ENCODE data around the gene UBE3C. TPM values are rescaled to one million over a fixed set of nuclear protein-coding genes. Genes with fewer than 3 reads are reported as not detected.
"Not testable (repeated sequence)": the region's sequence is repeated elsewhere in the genome, so short reads cannot be mapped to it uniquely, and the experiment has no call there.

UBE3C gene
- total RNA-seq, 2 experiments from 2014 or later: 55.0 to 55.7 TPM

DNA sequence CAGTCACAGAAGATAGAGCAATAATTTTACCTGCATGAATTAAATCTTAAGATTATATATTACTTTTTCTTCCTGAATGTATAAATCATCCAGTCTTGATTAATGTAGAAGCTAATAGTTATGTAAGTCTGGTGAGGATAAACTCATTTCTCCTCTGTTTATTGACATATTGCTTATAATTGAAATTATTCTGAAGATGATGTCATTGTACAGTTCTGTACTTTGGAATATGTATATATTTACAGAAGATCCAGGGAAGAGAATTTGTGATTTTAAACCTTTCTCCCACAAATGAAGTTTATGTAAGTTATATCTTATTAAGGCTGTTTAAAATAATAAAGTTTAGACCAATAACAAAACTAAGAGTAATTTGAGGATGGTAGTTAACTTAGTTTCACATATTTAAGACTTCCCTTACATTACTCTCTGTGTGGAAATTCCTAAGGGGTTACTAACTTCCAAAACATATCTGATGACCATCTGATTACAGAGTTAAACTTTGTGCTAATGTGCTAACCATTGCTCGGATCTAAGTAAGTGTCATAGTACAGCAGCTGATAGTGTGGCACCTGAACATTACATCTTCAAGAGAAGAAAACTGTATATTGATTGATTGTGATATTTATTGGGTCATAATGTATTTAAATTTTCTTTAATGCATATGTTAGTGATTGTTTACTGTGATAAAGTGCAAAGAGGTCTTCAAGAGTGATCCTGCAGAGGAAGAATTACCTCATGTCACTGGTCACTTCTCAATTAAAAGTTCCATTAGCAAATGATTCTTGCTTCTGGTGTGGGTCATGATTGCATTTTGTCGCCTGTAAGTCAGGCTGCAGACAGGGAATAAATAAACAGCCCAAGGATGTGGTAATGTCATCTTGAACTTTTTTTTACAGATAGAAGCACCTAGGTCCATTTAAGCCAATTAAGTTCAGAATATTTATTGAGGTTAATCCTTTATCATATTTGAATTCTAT, 96.9 kb downstream of the UBE3C start:
- ChIA-PET CTCF (interaction anchor here (1.5 kb wide), 1 partner anchor 14 kb away, joined by 3 read pairs; no protein-coding TSS in a partner anchor), POLR2A (no interaction called here)
- Mint-ChIP-seq H3K9me3 (no peaks in the 10 kb centered on the region), H3K27ac (no peak overlapping the region), H3K4me3 (no peak overlapping the region), H3K27me3 (no peaks in the 10 kb centered on the region), H3K4me1 (peaks cover 13% of the 10 kb centered on the region), H3K36me3 (ENCODE audit: low read depth) (peaks cover 66% of the 10 kb centered on the region)
- DNase-seq: no peak

DNA sequence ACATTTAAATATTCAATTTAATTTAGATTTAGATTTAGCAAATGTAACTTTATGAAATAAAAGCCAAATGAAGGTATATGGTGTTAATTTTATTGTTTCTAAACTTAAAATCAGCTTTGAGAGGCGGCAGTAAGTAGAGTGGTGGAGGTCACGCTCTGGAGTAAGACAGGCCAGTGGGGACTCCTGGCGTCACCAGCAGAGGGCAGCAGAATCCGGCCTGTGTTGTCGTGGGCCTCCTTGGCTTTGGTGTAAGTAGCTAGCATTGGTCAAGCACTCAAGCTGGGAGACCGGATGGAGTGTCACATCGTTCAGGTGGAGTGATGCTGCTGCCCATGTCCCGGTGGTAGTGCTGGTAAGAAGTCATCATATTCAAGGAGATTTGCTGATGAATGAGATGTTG, 99.4 kb downstream of the UBE3C start:
- no peak for DNase-seq
- Mint-ChIP-seq H3K4me1 (peaks cover 9% of the 10 kb centered on the region), H3K27me3 (no peaks in the 10 kb centered on the region), H3K9me3 (no peaks in the 10 kb centered on the region), H3K4me3 (no peak overlapping the region), H3K27ac (no peak overlapping the region), H3K36me3 (ENCODE audit: low read depth) (peaks cover 52% of the 10 kb centered on the region)
- ChIA-PET POLR2A (no interaction called here), CTCF (interaction anchor here (0.8 to 4.1 kb wide), 3 partner anchors 12 to 36 kb away, joined by 3 to 22 read pairs (median 5); no protein-coding TSS in a partner anchor)

DNA sequence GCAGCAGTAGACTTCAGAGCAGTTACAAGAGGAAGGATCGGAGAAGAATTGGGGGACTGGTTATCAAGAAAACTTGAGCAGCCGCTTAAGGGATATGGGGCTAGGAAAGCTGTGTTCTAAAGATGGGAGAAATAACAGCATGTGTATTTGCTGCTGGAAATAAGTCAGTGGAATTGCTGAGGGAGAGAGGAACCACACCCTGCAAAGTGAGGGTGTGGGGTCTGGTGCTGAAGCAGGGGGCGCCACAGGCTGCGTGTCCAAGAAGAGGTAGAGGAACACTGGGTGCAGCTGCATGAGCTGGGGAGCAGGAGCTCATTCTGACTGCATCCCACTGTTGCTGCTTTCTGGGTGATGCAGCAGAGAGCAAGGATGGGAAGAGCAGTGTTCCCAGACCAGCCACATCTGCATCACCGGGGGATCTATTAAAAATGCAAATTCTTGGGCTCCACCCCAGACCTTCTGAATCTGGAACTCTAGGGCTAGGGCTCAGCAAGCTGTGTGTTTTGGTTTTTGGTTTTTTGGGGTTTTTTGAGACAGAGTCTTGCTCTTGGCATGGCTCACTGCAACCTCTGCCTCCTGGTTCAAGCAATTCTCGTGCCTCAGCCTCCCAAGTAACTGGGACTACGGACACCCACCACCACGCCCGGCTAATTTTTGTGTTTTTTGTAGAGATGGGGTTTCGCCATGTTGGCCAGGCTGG, 101.0 kb downstream of the UBE3C start:
- CTCF ChIA-PET: interaction anchor here (1.4 to 4.1 kb wide), 3 partner anchors 11 to 34 kb away, joined by 5 to 22 read pairs (median 5); no protein-coding TSS in a partner anchor
- peak overlapping the region; percentile 12 for H3K27ac Mint-ChIP-seq
- DNase-seq: no peak

DNA sequence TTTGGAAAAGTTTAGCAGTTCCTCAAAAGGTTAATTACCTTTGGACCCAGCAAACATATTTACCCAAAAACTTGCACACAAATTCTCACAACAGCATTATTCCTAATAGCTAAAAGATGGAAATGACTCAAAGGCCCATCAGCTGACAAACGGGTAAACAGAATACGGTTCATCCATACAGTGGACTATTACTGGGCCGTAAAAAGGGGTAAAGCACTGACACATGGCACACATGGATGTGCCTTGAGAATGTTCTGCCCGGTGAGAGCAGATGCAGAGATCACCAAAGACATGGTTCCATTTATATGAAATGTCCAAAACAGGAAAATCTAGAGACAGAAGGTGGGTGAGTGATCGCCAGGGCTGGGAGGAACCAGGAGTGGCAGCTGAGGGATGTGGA, 102.9 kb downstream of the UBE3C start:
- H3K27ac Mint-ChIP-seq: no peak overlapping the region
- POLR2A ChIA-PET: interaction anchor here (1.3 kb wide), 1 partner anchor 23 kb away, joined by 4 read pairs; no protein-coding TSS in a partner anchor
- no peak overlapping the region for H3K4me3 Mint-ChIP-seq
- H3K4me1 Mint-ChIP-seq: no peaks in the 10 kb centered on the region
- no peaks in the 10 kb centered on the region for H3K9me3 Mint-ChIP-seq
- DNase-seq: no peak
- H3K27me3 Mint-ChIP-seq: no peaks in the 10 kb centered on the region
- peaks cover 32% of the 10 kb centered on the region for H3K36me3 Mint-ChIP-seq (ENCODE audit: low read depth)
- CTCF ChIA-PET: interaction anchor here (0.8 kb wide), 1 partner anchor 32 kb away, joined by 6 read pairs; no protein-coding TSS in a partner anchor

More for the DNA sequence above, 101.0 kb downstream of the UBE3C start:
- H3K9me3 Mint-ChIP-seq: no peaks in the 10 kb centered on the region
- no peaks in the 10 kb centered on the region for H3K27me3 Mint-ChIP-seq
- H3K4me1 Mint-ChIP-seq: peaks cover under 1% of the 10 kb centered on the region
- H3K4me3 Mint-ChIP-seq: no peak overlapping the region
- H3K36me3 Mint-ChIP-seq (ENCODE audit: low read depth): peaks cover 42% of the 10 kb centered on the region
- POLR2A ChIA-PET: interaction anchor here (1.3 kb wide), 1 partner anchor 9 kb away, joined by 3 read pairs; no protein-coding TSS in a partner anchor

DNA sequence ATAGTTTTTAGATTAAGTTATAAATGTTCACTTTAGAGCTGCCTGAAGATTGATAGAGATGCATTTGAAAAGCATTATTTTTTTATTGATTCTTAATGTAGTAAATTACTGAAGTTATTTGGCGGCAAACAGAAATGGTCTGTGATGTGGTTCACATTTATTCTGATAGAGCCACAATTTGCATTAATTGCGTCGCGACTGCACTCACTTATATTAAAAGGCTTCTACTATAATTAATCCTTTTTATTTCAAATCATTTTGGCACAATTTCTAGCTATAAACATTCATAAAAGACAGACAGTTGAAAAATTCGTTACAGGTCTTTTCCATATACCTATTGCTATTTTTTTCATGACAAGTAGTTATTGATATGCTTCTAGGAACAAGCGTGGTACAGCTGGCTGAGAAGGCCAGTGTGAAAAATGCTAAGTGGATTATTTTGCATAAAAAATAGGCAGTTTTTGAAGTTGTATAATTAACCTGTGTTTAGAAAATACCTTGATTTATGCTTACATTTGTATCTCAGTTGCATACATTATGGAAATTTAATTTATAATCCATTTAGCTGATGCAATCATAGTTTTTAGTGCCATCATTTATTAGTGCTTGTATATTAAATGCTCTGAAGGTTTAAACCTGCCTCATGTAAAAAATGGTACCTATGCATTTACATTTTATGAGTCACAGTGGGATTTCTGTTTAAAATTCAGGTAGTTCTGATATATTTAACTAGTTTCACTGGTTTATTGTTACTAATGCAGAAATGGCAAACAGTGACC, 106.0 kb downstream of the UBE3C start:
- POLR2A ChIA-PET: no interaction called here

DNA sequence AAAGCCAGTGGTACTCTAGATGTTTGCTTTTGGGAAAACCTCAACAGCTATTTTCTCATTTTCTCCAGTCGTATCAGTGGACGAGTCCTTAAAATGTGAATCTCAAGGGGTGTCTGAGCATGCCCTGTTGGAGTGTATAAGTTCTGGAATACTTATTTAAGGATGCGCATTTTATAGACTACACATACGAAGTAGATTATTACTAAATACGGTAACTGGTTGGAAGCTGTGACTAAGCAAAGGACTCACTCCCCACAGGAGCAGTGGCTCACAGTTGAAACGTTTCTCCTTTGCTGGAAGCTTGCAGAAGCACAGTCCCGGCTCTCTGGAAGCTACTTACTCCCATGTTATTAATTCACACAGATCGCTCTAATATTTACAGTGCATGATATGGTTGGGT, 107.3 kb downstream of the UBE3C start:
- no peak overlapping the region for H3K27ac Mint-ChIP-seq
- H3K36me3 Mint-ChIP-seq (ENCODE audit: low read depth): peaks cover 19% of the 10 kb centered on the region
- H3K4me1 Mint-ChIP-seq: peaks cover 3% of the 10 kb centered on the region
- no peaks in the 10 kb centered on the region for H3K27me3 Mint-ChIP-seq
- CTCF ChIA-PET: no interaction called here
- no peak overlapping the region for H3K4me3 Mint-ChIP-seq
- no peaks in the 10 kb centered on the region for H3K9me3 Mint-ChIP-seq
- POLR2A ChIA-PET: no interaction called here
- no peak for DNase-seq

More for the DNA sequence above, 106.0 kb downstream of the UBE3C start:
- H3K9me3 Mint-ChIP-seq: no peaks in the 10 kb centered on the region
- H3K27ac Mint-ChIP-seq: no peak overlapping the region
- peaks cover 14% of the 10 kb centered on the region for H3K36me3 Mint-ChIP-seq (ENCODE audit: low read depth)
- no peaks in the 10 kb centered on the region for H3K4me1 Mint-ChIP-seq
- DNase-seq: no peak
- no peaks in the 10 kb centered on the region for H3K27me3 Mint-ChIP-seq
- H3K4me3 Mint-ChIP-seq: no peak overlapping the region
- CTCF ChIA-PET: interaction anchor here (1.4 kb wide), 1 partner anchor 18 kb away, joined by 3 read pairs; no protein-coding TSS in a partner anchor

DNA sequence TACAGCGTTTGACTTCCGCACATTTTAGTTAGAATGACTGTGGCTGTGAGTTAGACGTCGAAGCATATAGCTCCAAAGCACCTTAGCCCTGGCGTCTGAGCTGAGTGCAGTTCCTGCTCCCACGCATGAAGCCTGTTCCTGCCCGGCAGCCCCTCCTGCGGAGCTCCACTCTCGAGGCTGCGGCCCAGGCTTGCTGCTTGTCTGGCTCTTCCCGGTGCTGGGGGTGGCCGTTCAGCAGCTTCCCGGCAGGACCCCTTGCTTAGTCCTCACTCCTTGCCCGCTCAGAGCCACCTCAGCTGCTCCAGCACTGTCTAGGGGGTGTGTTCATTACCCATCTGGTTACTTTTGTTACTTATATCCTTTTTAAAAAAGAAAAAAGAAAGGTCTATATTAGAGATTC, 109.9 kb downstream of the UBE3C start:
- ChIA-PET POLR2A (interaction anchor here (0.6 to 1.0 kb wide), 2 partner anchors 8 to 19 kb away, joined by 3 read pairs; no protein-coding TSS in a partner anchor), CTCF (interaction anchor here (3.0 kb wide), 1 partner anchor 10 kb away, joined by 22 read pairs; no protein-coding TSS in a partner anchor)
- DNase-seq: no peak
- peaks cover 18% of the 10 kb centered on the region for H3K36me3 Mint-ChIP-seq (ENCODE audit: low read depth)
- H3K27ac Mint-ChIP-seq: no peak overlapping the region
- peaks cover 3% of the 10 kb centered on the region for H3K4me1 Mint-ChIP-seq
- no peaks in the 10 kb centered on the region for H3K27me3 Mint-ChIP-seq
- no peaks in the 10 kb centered on the region for H3K9me3 Mint-ChIP-seq
- no peak overlapping the region for H3K4me3 Mint-ChIP-seq

DNA sequence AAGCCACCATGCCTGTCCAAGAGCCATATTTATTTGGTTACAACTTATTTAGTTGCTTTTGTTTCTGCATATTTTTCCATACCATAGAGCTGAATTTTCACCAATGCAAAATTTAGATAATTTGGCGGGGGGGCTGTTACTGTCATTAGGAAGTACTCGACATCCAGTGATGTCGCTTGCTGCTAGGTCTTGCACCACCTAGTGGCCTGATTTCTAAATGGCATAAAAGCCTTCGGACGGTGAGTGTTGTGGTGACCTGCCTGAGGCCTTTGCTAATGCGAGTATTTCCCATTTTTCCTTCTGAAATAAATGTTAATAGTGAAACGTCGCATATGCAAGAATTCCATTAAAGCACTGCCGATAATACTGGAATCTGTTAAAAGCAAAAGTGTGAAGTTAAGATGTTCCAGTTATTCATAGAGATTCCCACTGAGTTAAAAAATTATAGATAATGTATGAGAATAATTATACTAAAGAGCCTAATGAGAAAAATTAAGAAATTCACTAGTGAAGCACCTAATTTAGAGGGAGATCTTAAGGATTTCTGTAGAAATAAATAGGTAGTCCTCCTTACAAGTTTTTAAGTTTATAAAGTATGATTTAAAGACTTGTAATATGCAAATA, 112.0 kb downstream of the UBE3C start:
- POLR2A ChIA-PET: interaction anchor here (0.9 to 1.3 kb wide), 2 partner anchors 18 to 110 kb away, joined by 3 read pairs; no protein-coding TSS in a partner anchor
- DNase-seq: peak; percentile 53
- Mint-ChIP-seq H3K36me3 (ENCODE audit: low read depth) (peaks cover 27% of the 10 kb centered on the region), H3K27me3 (no peaks in the 10 kb centered on the region), H3K4me3 (no peak overlapping the region), H3K4me1 (peaks cover 3% of the 10 kb centered on the region), H3K9me3 (no peaks in the 10 kb centered on the region), H3K27ac (no peak overlapping the region)
- CTCF ChIA-PET: interaction anchor here (0.7 to 3.0 kb wide), 9 partner anchors 12 to 281 kb away, joined by 3 to 22 read pairs (median 4); no protein-coding TSS in a partner anchor

DNA sequence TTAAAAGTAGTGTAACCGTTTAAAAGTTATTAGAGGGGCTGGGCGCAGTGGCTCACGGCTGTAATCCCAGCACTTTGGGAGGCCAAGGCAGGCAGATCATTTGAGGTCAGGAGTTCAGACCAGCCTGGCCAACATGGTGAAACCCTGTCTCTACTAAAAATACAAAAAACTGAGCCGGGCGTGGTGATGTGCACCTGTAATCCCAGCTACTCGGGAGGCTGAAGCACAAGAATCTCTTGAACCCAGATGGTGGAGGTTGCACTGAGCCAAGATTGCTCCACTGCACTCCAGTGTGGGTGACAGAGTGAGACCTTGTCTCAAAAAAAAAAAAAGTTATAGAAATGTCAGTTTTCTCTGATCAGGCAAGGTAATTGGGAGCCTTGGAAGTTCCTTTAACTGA, 113.1 kb downstream of the UBE3C start:
- H3K9me3 Mint-ChIP-seq, POLR2A ChIA-PET, DNase-seq, H3K27me3 Mint-ChIP-seq, H3K4me3 Mint-ChIP-seq, H3K4me1 Mint-ChIP-seq, H3K27ac Mint-ChIP-seq: not testable (repeated sequence)
- CTCF ChIA-PET: interaction anchor here (0.6 to 3.0 kb wide), 6 partner anchors 13 to 1601 kb away, joined by 3 to 22 read pairs (median 3); partner anchors contain the start of gene NOM1
- peaks cover 30% of the 10 kb centered on the region for H3K36me3 Mint-ChIP-seq (ENCODE audit: low read depth)

DNA sequence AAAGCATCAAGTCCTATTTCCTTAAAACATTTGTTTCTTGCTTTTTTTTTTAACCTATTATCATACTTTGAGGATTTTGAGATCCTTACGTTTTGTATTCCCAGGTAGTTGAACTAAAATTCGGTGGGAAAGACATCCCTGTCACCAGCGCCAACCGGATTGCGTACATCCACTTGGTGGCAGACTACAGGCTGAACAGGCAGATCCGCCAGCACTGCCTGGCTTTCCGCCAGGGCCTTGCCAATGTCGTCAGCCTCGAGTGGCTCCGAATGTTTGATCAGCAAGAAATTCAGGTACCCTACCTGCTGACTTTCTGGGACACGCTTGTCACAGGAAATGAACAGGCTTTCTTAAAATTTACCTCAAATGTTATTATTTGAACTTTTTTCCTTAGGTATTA, 115.1 kb downstream of the UBE3C start:
- peaks cover 42% of the 10 kb centered on the region for H3K36me3 Mint-ChIP-seq (ENCODE audit: low read depth)
- H3K9me3 Mint-ChIP-seq: no peaks in the 10 kb centered on the region
- H3K4me3 Mint-ChIP-seq: no peak overlapping the region
- ChIA-PET POLR2A (no interaction called here), CTCF (no interaction called here)
- H3K27ac Mint-ChIP-seq: no peak overlapping the region
- no peak for DNase-seq
- no peaks in the 10 kb centered on the region for H3K27me3 Mint-ChIP-seq
- peaks cover 3% of the 10 kb centered on the region for H3K4me1 Mint-ChIP-seq

DNA sequence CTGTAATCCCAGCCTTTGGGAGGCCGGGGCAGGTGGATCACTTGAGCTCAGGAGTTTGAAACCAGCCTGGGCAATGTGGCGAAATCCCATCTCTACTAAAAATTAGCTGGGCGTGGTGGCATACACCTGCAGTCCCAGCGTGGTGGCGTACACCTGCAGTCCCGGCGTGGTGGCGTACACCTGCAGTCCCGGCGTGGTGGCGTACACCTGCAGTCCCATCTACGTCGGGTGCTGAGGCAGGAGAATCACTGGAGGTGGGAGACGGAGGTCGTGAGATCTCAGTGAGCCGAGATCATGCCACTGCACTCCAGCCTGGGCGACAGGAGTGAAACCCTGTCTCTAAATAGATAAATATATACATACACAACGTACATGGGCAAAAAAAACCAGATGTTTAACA, 116.1 kb downstream of the UBE3C start:
- CTCF ChIA-PET: interaction anchor here (0.6 kb wide), 1 partner anchor 11 kb away, joined by 3 read pairs; no protein-coding TSS in a partner anchor
- not testable (repeated sequence) for H3K4me1 Mint-ChIP-seq

DNA sequence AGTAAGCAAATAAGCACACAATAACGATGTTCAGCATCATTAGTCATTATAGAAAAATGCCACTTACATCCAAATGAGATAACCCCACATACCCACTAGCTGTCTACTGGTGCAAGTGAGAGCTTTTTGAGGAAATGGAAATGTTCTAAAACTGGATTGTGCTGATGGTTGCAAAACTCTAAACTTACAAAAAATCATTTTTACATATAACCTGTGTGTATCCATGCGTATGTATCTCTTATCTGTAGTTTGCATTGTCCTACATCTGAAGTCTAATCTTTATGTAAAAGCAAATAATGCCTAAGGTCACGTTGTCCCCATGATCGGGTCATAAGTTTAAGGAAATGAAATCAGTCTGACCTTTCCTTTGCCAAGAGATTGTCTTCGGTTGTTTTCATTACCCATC, 116.5 kb downstream of the UBE3C start:
- no peak for DNase-seq
- H3K9me3 Mint-ChIP-seq: no peaks in the 10 kb centered on the region

More for the DNA sequence above, 116.1 kb downstream of the UBE3C start:
- H3K4me3 Mint-ChIP-seq, POLR2A ChIA-PET, H3K27ac Mint-ChIP-seq, H3K27me3 Mint-ChIP-seq, H3K9me3 Mint-ChIP-seq, DNase-seq: not testable (repeated sequence)
- H3K36me3 Mint-ChIP-seq (ENCODE audit: low read depth): peaks cover 47% of the 10 kb centered on the region

More for the DNA sequence above, 116.5 kb downstream of the UBE3C start:
- Mint-ChIP-seq H3K36me3 (ENCODE audit: low read depth) (peaks cover 49% of the 10 kb centered on the region), H3K27ac (no peak overlapping the region), H3K4me1 (peaks cover 3% of the 10 kb centered on the region), H3K27me3 (no peaks in the 10 kb centered on the region), H3K4me3 (no peak overlapping the region)
- ChIA-PET POLR2A (no interaction called here), CTCF (no interaction called here)
